ENCODE data around the gene MRPL11.

Gene MRPL11

DNA sequence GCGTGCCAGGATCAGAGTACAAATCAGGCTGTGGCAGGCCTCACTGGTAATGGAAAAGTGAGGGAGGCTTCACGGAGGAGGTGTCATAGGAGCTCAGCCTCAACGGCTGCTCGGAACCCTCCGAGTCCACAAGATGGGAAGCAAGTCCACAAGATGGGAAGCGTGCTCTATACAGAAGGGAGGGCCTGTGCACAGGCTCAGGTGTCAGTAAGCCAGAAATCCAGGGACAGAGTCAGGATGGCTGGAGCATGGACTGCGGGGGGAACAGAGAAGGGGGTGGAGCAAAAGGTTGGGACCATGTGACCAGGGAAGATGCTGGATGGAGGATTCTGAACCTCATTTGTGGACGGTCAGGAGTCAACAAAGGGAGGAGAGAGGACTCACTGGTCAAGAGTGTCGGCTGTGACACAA, 38.2 kb upstream of the MRPL11 start:
- TF ChIP-seq Cebpa-rat (IDR thresholded peaks at IDR 0.05) = no peak
- Histone ChIP-seq H3K4me3 (no peak overlapping the region), H4K20me1 (peaks cover 0 to 57% (median 19%) of the 10 kb centered on the region in 11 experiments; a peak in 12 of 22 replicates), H3K27me3 (no peaks in the 10 kb centered on the region), H3K4me1 (peaks cover 15 to 23% (median 20%) of the 10 kb centered on the region in 10 experiments), H3K9ac (no peak overlapping the region; a peak in 1 of 22 replicates), H3K27ac (no peak overlapping the region), H3K9me3 (replicated peaks in 1 of 11) (no peaks in the 10 kb centered on the region), H3K36me3 (peaks cover 20 to 59% (median 43%) of the 10 kb centered on the region in 11 experiments), H3K4me2 (no peak overlapping the region)

- H3K9ac ChIP-seq = no peak overlapping the region
- H3K4me2 ChIP-seq = no peak overlapping the region
- H3K9me3 ChIP-seq (replicated peaks in 1 of 11) = no peaks in the 10 kb centered on the region
- no peaks in the 10 kb centered on the region for H3K27me3 ChIP-seq
- peaks cover 15 to 22% (median 17%) of the 10 kb centered on the region in 10 experiments for H3K4me1 ChIP-seq
- TF ChIP-seq Cebpa-rat (IDR thresholded peaks at IDR 0.05) = no peak
- no peak overlapping the region for H3K27ac ChIP-seq
- H3K4me3 ChIP-seq = no peak overlapping the region
- H4K20me1 ChIP-seq = peaks cover 0 to 57% (median 19%) of the 10 kb centered on the region in 11 experiments; a peak in 12 of 22 replicates
- peaks cover 20 to 63% (median 44%) of the 10 kb centered on the region in 11 experiments for H3K36me3 ChIP-seq
Observed at GRCh38 chr11:66476173-66476840, 37.7 kb upstream of the MRPL11 start.

DNA sequence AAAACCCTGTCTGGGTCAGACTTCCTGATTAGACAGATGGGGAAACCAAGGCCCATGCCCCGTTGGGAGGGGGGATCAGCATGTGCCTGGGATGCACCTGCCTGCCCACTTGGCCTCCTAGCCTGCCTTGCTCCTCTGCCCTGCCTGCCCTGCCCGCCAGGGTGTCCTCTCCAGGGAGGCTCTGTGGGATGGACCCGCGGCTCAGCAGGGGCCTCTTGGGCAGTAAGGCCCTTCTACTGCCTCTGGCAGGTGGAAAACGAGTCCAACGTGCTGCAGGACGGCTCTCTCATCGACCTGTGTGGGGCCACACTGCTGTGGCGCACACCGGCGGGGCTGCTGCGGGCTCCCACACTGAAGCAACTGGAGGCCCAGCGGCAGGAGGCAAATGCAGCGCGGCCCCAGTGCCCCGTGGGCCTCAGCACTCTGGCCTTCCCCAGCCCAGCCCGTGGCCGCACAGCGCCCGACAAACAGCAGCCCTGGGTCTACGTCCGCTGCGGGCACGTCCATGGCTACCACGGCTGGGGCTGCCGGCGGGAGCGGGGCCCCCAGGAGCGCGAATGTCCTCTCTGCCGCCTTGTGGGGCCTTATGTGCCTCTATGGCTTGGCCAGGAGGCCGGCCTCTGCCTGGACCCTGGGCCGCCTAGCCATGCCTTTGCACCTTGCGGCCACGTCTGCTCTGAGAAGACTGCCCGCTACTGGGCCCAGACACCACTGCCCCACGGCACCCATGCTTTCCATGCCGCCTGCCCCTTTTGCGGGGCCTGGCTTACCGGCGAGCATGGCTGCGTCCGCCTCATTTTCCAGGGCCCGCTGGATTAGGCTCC, 36.9 kb upstream of the MRPL11 start:
- TF ChIP-seq Cebpa-rat (IDR thresholded peaks at IDR 0.05) = no peak
- peaks cover 8 to 14% (median 10%) of the 10 kb centered on the region in 10 experiments; a peak in 19 of 20 replicates for H3K4me1 ChIP-seq
- no peaks in the 10 kb centered on the region for H3K27me3 ChIP-seq
- H4K20me1 ChIP-seq = peaks cover 0 to 57% (median 19%) of the 10 kb centered on the region in 11 experiments; a peak in 12 of 22 replicates
- H3K36me3 ChIP-seq = peaks cover 24 to 67% (median 50%) of the 10 kb centered on the region in 11 experiments
- no peaks in the 10 kb centered on the region for H3K9me3 ChIP-seq (replicated peaks in 1 of 11)
- H3K27ac ChIP-seq = no peak overlapping the region
- H3K4me2 ChIP-seq = no peak overlapping the region
- no peak overlapping the region for H3K9ac ChIP-seq
- H3K4me3 ChIP-seq = no peak overlapping the region

DNA sequence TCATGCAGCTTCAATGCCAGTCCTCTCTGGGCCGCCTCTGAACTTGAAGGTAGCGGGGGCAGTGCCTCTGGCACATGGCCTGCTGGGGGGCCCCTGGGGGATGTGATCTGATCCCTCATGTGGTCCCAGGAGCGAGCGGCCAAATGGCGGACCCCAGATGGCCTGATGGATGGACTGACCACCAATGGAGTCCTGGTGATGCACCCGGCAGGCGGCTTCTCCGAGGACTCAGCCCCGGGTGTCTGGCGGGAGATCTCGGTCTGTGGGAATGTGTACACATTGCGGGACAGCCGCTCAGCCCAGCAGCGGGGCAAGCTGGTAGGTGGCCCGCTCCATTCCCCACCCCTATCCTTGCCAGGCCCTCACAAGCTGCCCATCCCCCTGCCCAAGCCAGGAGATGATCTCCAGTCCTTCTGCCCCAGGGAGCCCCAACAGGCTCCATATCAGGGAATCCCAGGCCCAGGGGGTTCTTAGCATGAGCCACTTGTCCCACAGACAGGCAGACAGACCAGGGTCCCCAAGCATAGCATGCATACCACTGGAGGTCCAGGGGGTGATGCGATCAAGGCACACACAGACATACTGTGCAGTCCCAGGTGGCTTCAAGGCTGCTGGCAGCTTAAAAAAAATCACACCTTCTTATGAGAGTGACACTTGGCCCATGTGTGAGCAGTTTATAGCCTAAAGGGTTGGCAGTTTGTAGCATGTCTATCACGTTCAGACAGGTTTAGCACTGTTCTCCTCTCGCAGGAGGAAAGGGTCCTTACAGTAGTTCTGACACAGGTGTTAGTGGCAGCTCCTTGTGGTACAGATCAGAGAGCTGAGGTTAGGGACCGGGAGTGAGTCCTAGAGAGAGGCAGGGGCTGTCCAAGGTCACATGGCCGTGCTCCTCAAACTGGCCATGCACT, 35.2 kb upstream of the MRPL11 start:
- Histone ChIP-seq H3K4me1 (peaks cover 7 to 21% (median 13%) of the 10 kb centered on the region in 10 experiments), H4K20me1 (peaks cover 0 to 54% (median 19%) of the 10 kb centered on the region in 11 experiments; a peak in 12 of 22 replicates), H3K4me2 (no peak overlapping the region), H3K9ac (no peak overlapping the region), H3K4me3 (no peak overlapping the region), H3K27me3 (no peaks in the 10 kb centered on the region), H3K9me3 (replicated peaks in 1 of 11) (no peaks in the 10 kb centered on the region), H3K36me3 (peaks cover 24 to 67% (median 50%) of the 10 kb centered on the region in 11 experiments), H3K27ac (no peak overlapping the region)
- no peak for TF ChIP-seq Cebpa-rat (IDR thresholded peaks at IDR 0.05)

DNA sequence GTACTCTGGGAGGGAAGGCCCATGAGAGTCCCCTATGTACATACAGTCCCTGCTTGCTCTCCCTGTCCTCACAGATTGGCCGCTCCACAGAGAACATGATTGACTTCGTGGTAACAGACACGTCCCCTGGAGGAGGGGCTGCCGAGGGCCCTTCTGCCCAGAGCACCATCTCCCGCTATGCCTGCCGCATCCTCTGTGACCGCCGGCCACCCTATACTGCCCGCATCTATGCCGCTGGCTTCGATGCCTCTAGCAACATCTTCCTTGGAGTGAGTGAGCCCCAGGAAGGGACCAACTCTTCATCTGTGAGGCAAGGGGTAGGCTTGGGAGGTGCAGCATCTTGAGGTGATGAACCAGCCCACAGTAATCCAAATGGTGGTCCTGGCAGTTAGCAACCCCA, 34.5 kb upstream of the MRPL11 start:
- Histone ChIP-seq H3K9ac (no peak overlapping the region), H3K36me3 (peaks cover 24 to 67% (median 50%) of the 10 kb centered on the region in 11 experiments), H4K20me1 (peaks cover 0 to 54% (median 20%) of the 10 kb centered on the region in 11 experiments; a peak in 13 of 22 replicates)

GRCh38 chr11:66472054-66472453, 33.4 kb upstream of the MRPL11 start:
- Histone ChIP-seq H3K4me3 (no peak overlapping the region), H3K4me1 (peaks cover 22 to 36% (median 25%) of the 10 kb centered on the region in 10 experiments), H4K20me1 (peaks cover 0 to 46% (median 22%) of the 10 kb centered on the region in 11 experiments; a peak in 14 of 22 replicates), H3K36me3 (peaks cover 23 to 58% (median 50%) of the 10 kb centered on the region in 11 experiments), H3K27me3 (no peaks in the 10 kb centered on the region), H3K27ac (no peak overlapping the region), H3K9me3 (replicated peaks in 1 of 11) (no peaks in the 10 kb centered on the region), H3K4me2 (no peak overlapping the region), H3K9ac (no peak overlapping the region)
- TF ChIP-seq Cebpa-rat (IDR thresholded peaks at IDR 0.05) = no peak

More for the DNA sequence above, 34.5 kb upstream of the MRPL11 start:
- TF ChIP-seq Cebpa-rat (IDR thresholded peaks at IDR 0.05) = no peak
- no peak overlapping the region for H3K4me3 ChIP-seq
- no peaks in the 10 kb centered on the region for H3K9me3 ChIP-seq (replicated peaks in 1 of 11)
- H3K27ac ChIP-seq = no peak overlapping the region
- peaks cover 11 to 25% (median 15%) of the 10 kb centered on the region in 10 experiments for H3K4me1 ChIP-seq
- no peak overlapping the region for H3K4me2 ChIP-seq
- no peaks in the 10 kb centered on the region for H3K27me3 ChIP-seq

DNA sequence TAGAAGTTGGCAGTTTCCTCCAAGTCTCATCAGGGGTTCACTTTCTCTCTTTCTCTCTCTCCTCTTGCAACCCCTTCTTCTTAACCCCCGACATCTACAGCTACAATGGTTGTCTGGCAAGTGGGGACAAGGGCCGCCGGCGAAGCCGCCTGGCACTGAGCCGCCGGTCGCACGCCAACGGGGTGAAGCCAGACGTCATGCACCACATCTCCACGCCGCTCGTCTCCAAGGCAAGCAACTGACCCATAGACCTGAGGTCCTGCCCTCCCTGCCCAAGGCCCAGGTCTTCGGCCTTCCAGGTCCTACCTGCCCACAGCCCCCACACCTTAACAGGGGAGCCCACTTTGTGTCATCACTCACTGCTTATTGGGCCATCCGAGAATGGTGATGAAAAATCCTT, 32.5 kb upstream of the MRPL11 start:
- TF ChIP-seq Cebpa-rat (IDR thresholded peaks at IDR 0.05) = no peak
- H3K4me1 ChIP-seq = peaks cover 23 to 40% (median 28%) of the 10 kb centered on the region in 10 experiments
- H3K36me3 ChIP-seq = peaks cover 22 to 53% (median 48%) of the 10 kb centered on the region in 11 experiments
- H4K20me1 ChIP-seq = peaks cover 0 to 37% (median 15%) of the 10 kb centered on the region in 11 experiments; a peak in 14 of 22 replicates
- no peaks in the 10 kb centered on the region for H3K27me3 ChIP-seq
- H3K4me2 ChIP-seq = no peak overlapping the region
- no peak overlapping the region for H3K27ac ChIP-seq
- no peak overlapping the region for H3K4me3 ChIP-seq
- no peaks in the 10 kb centered on the region for H3K9me3 ChIP-seq (replicated peaks in 1 of 11)
- H3K9ac ChIP-seq = no peak overlapping the region

GRCh38 chr11:66470015-66470414, 31.4 kb upstream of the MRPL11 start:
- H3K9me3 ChIP-seq (replicated peaks in 1 of 11) = no peaks in the 10 kb centered on the region
- TF ChIP-seq Cebpa-rat (IDR thresholded peaks at IDR 0.05) = no peak
- peak overlapping the region in 1 of 11 experiments; percentile 20; a peak in 1 of 22 replicates for H3K4me2 ChIP-seq
- peaks cover 22 to 42% (median 37%) of the 10 kb centered on the region in 11 experiments for H3K36me3 ChIP-seq
- no peaks in the 10 kb centered on the region for H3K27me3 ChIP-seq
- H3K4me1 ChIP-seq = peaks cover 35 to 51% (median 39%) of the 10 kb centered on the region in 10 experiments
- 0 out of 22 replicates have a peak overlapping the region, but pooled peaks of 1 of the 11 experiments have one; percentile 9 for H3K9ac ChIP-seq
- H3K4me3 ChIP-seq = no peak overlapping the region
- peaks cover 0 to 26% (median 13%) of the 10 kb centered on the region in 11 experiments; a peak in 13 of 22 replicates for H4K20me1 ChIP-seq
- H3K27ac ChIP-seq = no peak overlapping the region
